Uterus (tissue), 2 donors: ENCODE results near the gene HSPB8.
"Not testable (repeated sequence)": the region's sequence is repeated elsewhere in the genome, so short reads cannot be mapped to it uniquely, and the experiment has no call there.

Experiments used
- POLR2A ChIP-seq, 2 donors: fragments of 450-650 bp; IDR thresholded peaks; one replicate each; pipeline ENCODE4 v1.6.1; 2016; ENCODE audit warnings: antibody characterized with exemption in 2 of 2, mild to moderate bottlenecking in 1 of 2, moderate library complexity in 1 of 2
- TF ChIP-seq, protein P1 (sequence below), 4 experiments: fragments of 200-600 bp in 2 of 4; fragments of 450-650 bp in 2 of 4; sonication (generic) in 2 of 4; IDR thresholded peaks; one replicate each; pipeline ENCODE4 v1.5.1; 2016 to 2019; ENCODE audit warnings: antibody characterized with exemption in 4 of 4, mild to moderate bottlenecking in 2 of 4, moderate library complexity in 1 of 4

DNA sequence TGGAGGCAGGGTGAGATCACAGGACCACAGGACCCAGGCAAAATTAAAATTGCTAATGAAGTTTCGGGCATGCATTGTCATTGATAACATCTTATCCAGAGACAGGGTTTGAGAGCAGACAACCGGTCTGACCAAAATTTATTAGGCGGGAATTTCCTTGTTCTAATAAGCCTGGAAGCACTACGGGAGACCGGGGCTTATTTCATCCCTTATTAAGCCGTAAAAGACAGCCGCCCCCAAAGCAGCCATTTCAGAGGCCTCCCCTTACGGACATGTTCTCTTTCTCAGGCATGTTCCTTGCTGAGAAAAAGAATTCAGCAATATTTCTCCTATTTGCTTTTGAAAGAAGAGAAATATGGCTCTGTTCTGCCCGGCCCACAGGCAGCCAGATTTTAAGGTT, 40.1 kb downstream of the HSPB8 start:
- not testable (repeated sequence) for TF ChIP-seq POLR2A (IDR thresholded peaks at IDR 0.05)
- TF ChIP-seq, protein P1, sequence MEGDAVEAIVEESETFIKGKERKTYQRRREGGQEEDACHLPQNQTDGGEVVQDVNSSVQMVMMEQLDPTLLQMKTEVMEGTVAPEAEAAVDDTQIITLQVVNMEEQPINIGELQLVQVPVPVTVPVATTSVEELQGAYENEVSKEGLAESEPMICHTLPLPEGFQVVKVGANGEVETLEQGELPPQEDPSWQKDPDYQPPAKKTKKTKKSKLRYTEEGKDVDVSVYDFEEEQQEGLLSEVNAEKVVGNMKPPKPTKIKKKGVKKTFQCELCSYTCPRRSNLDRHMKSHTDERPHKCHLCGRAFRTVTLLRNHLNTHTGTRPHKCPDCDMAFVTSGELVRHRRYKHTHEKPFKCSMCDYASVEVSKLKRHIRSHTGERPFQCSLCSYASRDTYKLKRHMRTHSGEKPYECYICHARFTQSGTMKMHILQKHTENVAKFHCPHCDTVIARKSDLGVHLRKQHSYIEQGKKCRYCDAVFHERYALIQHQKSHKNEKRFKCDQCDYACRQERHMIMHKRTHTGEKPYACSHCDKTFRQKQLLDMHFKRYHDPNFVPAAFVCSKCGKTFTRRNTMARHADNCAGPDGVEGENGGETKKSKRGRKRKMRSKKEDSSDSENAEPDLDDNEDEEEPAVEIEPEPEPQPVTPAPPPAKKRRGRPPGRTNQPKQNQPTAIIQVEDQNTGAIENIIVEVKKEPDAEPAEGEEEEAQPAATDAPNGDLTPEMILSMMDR (IDR thresholded peaks at IDR 0.05) = not testable (repeated sequence)
